Activated CD8-positive, alpha-beta memory T cell treated with anti-CD3 and anti-CD28 coated beads for 24 hours (primary cell): ENCODE data around the gene CMC2.

Source experiments
- DNase-seq: peaks from one replicate; pipeline ENCODE4 v3.0.0-alpha.2; 2020

CMC2 gene

DNA sequence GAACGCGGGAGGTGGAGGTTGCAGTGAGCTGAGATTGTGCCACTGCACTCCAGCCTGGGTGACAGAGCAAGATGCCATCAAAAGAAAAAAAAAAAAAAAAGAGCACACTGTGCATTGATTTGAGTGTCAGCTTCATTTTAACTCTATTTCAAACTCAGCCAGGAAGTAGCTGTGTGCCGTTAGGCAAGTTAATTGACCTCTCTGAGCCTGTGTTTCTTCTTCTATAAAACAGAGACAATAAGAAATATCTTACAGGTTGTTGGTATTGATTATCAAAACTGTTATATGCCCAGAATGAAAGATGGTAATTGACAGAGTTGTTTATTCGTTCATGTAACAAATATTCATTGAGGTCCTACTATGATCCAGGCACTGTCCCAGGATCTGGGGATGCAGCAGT lies 83.3 kb downstream of the CMC2 start:
- DNase-seq: no peak
